ENCODE measurements around the gene GDPD2. TPM values are rescaled to one million over a fixed set of nuclear protein-coding genes. Genes with fewer than 3 reads are reported as not detected.
A peak's percentile ranks its signal among the peaks of the same experiment; 100 is the strongest.

Gene GDPD2
- total RNA-seq, 1 donor from 2014 or later = 1.5 TPM

GRCh38 chrX:70470850-70471289, 47.8 kb downstream of the GDPD2 start:
- no peak for DNase-seq (ENCODE audit: low spot score)

GRCh38 chrX:70476166-70476933, 53.2 kb downstream of the GDPD2 start:
- DNase-seq (ENCODE audit: low spot score) = no peak

DNA sequence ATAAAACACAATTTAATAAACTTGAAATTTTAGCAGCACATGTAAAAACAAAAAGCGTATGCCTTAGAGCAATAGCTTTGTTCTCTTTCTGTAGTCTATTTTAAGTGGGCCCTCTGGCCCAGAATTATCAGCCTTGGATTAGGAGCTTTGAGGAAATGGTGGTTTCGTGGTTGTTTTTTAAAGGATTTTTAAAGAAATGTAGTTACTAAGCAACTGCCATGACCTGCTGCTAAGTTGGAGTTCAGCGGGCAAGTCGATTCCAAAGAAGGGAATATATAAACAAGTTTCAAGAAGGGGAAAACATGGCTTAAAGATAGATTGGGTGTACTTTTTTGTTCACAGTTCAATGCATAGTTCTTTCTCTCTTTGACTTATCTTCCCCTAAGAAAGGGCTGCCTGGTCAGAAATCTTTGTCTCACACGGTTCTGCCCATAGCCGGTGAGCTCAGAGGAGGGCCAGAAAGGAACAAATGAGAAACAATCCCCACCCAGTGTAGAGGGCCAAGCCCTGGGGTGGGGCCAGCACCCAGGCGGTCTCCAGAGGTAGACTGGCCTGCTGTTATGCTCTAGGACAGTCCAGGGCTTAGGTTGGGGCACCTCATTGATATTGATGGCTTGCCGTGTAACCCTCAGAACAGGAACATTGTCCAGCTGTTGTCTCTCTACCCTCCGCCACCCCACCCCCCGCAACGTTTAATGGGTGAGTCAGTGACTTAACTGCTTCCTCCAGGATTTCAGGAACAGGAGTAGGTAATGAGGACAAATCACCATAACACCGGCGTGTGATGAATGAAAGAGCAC, 54.0 kb downstream of the GDPD2 start:
- DNase-seq (ENCODE audit: low spot score) = peak; percentile 55

- no peak for DNase-seq (ENCODE audit: low spot score)
Measured at GRCh38 chrX:70477734-70478075, 54.6 kb downstream of the GDPD2 start.

DNA sequence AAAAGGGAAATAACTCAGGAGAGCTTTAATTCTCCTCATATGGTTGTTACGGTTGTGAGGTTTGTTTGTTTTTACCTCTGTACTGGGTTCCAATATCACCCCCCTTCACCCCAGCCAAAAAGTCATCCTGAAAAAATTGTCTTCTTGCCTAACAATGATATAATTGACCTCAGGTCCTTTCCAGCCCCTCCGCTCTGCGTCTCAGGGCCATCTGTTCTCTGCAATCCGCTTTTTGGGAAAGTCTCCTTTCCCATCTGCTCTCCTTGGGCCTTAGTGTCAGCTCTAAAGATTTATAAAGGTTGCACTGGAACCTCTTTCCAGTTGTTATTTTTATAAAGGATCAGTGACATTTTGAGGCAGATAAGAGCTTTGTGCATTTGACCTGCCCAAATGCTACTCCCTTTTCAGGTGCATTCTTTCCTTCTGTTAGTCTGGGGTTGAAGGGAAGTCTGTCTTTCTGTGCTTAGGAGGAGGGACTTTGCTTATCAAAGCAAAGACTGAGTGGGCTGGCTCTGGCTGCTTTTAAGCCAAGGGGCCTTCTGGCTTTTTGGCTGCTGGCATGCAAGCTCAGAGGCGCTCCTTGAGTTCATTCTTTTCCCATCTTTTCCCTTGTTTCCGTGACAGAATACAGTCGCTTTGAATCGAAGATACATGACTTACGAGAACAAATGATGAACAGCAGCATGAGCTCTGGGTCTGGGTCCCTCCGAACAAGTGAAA, 55.6 kb downstream of the GDPD2 start:
- DNase-seq (ENCODE audit: low spot score) = no peak

GRCh38 chrX:70479247-70479921, 56.3 kb downstream of the GDPD2 start:
- DNase-seq (ENCODE audit: low spot score) = no peak

DNA sequence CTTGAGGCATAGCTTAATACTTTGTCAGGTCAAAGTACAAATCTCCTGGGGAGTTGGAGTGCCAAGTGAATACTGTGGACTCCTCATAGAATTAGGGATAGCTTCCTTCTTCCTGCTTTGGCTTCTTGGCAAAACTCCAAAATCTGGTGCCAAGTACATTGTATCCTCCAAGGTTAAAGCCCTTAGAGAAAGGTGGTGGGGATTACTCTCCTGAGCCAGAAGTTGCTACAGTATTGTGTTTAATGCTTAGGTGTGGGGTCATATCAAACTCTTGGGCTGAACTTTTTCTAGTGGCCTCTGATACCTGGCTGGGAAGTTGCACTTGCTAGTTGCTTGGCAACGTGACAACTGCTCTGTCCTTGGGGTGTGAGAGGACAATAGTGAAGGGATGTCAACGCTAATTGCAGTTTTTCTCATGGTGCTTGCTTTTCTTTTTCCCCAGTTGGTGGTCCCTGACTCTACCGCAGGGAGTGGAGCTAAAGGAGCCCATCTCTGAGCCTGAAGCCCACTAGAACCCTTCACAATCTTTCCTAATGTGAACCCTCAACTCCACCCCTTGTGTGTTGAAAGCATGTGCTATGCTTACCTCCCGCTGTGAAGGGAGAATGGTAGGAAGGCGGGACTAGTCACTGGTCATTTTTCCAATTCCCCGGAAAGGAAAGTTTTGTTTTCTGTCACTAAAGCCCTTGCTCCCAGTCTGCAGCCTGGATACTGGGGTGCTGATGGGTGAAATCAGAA, 57.0 kb downstream of the GDPD2 start:
- no peak for DNase-seq (ENCODE audit: low spot score)

DNA sequence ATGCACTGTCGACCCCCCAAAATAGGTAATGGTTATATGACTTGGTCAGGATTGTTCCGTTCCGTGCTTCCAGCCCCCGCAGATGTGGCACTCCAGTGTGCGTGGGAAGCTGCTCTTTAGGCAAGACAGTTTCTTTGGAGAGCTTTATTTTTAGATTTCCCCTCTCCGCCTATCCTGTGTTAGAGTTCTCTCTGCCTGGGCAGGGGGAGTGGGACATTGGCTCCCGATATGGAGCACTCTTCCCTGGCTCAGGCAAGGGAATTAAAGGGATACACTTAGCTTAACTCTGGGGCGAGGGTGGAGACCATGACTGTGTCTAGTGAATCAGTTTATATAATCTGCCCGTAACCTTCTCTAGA, 57.5 kb downstream of the GDPD2 start:
- no peak for DNase-seq (ENCODE audit: low spot score)

- DNase-seq (ENCODE audit: low spot score) = no peak
Measured at GRCh38 chrX:70481471-70482270, 58.6 kb downstream of the GDPD2 start.

GRCh38 chrX:70482300-70482699, 59.2 kb downstream of the GDPD2 start:
- DNase-seq (ENCODE audit: low spot score) = no peak

Other genes with a start within 250 kb of the GDPD2 start
- not detected for gene DGAT2L6, start 245.8 kb upstream of the GDPD2 start, total RNA-seq
- not detected for gene AWAT1, start 188.7 kb upstream of the GDPD2 start, total RNA-seq
- gene P2RY4, start 163.1 kb upstream of the GDPD2 start, total RNA-seq = 1.7 TPM
- gene ARR3, start 155.0 kb upstream of the GDPD2 start, total RNA-seq = not detected
- gene RAB41, start 141.1 kb upstream of the GDPD2 start, total RNA-seq = not detected
- 40.4 TPM for gene PDZD11, start 133.4 kb upstream of the GDPD2 start, total RNA-seq
- gene KIF4A, start 133.2 kb upstream of the GDPD2 start, total RNA-seq = 1.0 TPM
- 34.2 TPM for gene DLG3, start 21.5 kb downstream of the GDPD2 start, total RNA-seq

Measured in ureter (tissue), 1 donor.